GM23338 (cell line): Measurements from ENCODE around the gene MSN. TPM values are rescaled to one million over a fixed set of nuclear protein-coding genes. Genes with fewer than 3 reads are reported as not detected.
A peak's percentile ranks its signal among the peaks of the same experiment; 100 is the strongest.

Experiments used
- ATAC-seq: fragments of 200-7000 bp; cut with Tn5 transposase; 3 replicates; pipeline ENCODE4 v1.9.1; 2020
- DNase-seq: peaks from one replicate; pipeline ENCODE4 v3.0.0-alpha.2; 2015; ENCODE audit warnings: low spot score
- H2AFZ ChIP-seq: fragments of 200-600 bp; sonication (generic); 2 replicates; pipeline ENCODE4 v1.8.0; 2016; ENCODE audit warnings: antibody characterized with exemption, mild to moderate bottlenecking, moderate library complexity
- H3F3A ChIP-seq: fragments of 200-600 bp; sonication (generic); replicated peaks from 2 replicates; pipeline ENCODE4 v1.8.0; 2017; ENCODE audit warnings: antibody characterized with exemption, mixed run types, low read depth
- H3K27ac ChIP-seq: fragments of 200-600 bp; sonication (generic); 2 replicates; pipeline ENCODE4 v1.6.1; 2016; ENCODE audit warnings: low read depth
- H3K27me3 ChIP-seq: fragments of 200-600 bp; sonication (generic); 2 replicates; pipeline ENCODE4 v1.8.0; 2016; ENCODE audit warnings: mild to moderate bottlenecking, mixed run types, moderate library complexity; ENCODE audit not compliant: insufficient read depth
- H3K36me3 ChIP-seq: fragments of 200-600 bp; sonication (generic); 2 replicates; pipeline ENCODE4 v1.8.0; 2016; ENCODE audit warnings: mild to moderate bottlenecking; ENCODE audit not compliant: insufficient read depth
- H3K4me1 ChIP-seq: fragments of 200-600 bp; sonication (generic); 2 replicates; pipeline ENCODE4 v1.8.0; 2016; ENCODE audit warnings: mild to moderate bottlenecking, moderate library complexity; ENCODE audit not compliant: insufficient read depth
- H3K4me2 ChIP-seq: fragments of 200-600 bp; sonication (generic); 2 replicates; pipeline ENCODE4 v1.7.1; 2017; ENCODE audit warnings: mixed run types
- H3K4me3 ChIP-seq: fragments of 200-600 bp; sonication (generic); 2 replicates; pipeline ENCODE4 v1.6.1; 2016; ENCODE audit warnings: mixed run types
- H3K79me2 ChIP-seq: fragments of 200-600 bp; sonication (generic); replicated peaks from 2 replicates; pipeline ENCODE4 v1.8.0; 2017; ENCODE audit warnings: mild to moderate bottlenecking; ENCODE audit not compliant: insufficient read depth
- H3K9me2 ChIP-seq: fragments of 200-600 bp; sonication (generic); 2 replicates; pipeline ENCODE4 v1.8.0; 2017; ENCODE audit not compliant: insufficient read depth
- H4K20me1 ChIP-seq: fragments of 200-600 bp; sonication (generic); replicated peaks from 2 replicates; pipeline ENCODE4 v1.8.0; 2017; ENCODE audit warnings: mild to moderate bottlenecking; ENCODE audit not compliant: insufficient read depth
- H3K27ac Mint-ChIP-seq: 2 replicates; pipeline ENCODE4 v1.8.0; 2020; ENCODE audit warnings: inconsistent platforms, mild to moderate bottlenecking, moderate library complexity, mixed read lengths
- H3K27me3 Mint-ChIP-seq: 3 replicates; pipeline ENCODE4 v1.8.0; 2022; ENCODE audit warnings: low read depth, mild to moderate bottlenecking, moderate library complexity, mixed read lengths, inconsistent platforms; ENCODE audit not compliant: insufficient read depth, poor library complexity
- H3K36me3 Mint-ChIP-seq: 3 replicates; pipeline ENCODE4 v1.8.0; 2021; ENCODE audit warnings: low read depth, mild to moderate bottlenecking, inconsistent platforms, moderate library complexity, mixed read lengths
- H3K4me1 Mint-ChIP-seq: 3 replicates; pipeline ENCODE4 v1.8.0; 2020; ENCODE audit warnings: mild to moderate bottlenecking, inconsistent platforms, mixed read lengths
- H3K4me3 Mint-ChIP-seq: 3 replicates; pipeline ENCODE4 v1.8.0; 2021; ENCODE audit warnings: moderate library complexity, mild to moderate bottlenecking, inconsistent platforms, mixed read lengths
- H3K9me3 Mint-ChIP-seq: 3 replicates; pipeline ENCODE4 v1.8.0; 2020; ENCODE audit warnings: moderate library complexity, mild to moderate bottlenecking, inconsistent platforms, mixed read lengths
- CREB1 ChIP-seq: fragments of 250-450 bp; sonication (Bioruptor Pico); IDR thresholded peaks from 2 replicates; pipeline ENCODE4 v1.5.0; 2020; ENCODE audit warnings: low read depth, mild to moderate bottlenecking, moderate library complexity
- EZH2phosphoT487 ChIP-seq: fragments of 200-600 bp; sonication (generic); IDR thresholded peaks from one replicate; pipeline ENCODE4 v1.8.1; 2018; ENCODE audit warnings: antibody characterized with exemption; ENCODE audit not compliant: unreplicated experiment
- NANOG ChIP-seq: IDR thresholded peaks from 2 replicates; pipeline ENCODE4 v1.6.1; 2016; ENCODE audit warnings: antibody characterized with exemption, borderline replicate concordance
- STAT1 ChIP-seq: IDR thresholded peaks from one replicate; pipeline ENCODE4 v1.6.1; 2016; ENCODE audit warnings: antibody characterized with exemption; ENCODE audit not compliant: unreplicated experiment
- ZNF331 ChIP-seq: fragments of 250-450 bp; sonication (Bioruptor Pico); IDR thresholded peaks from 2 replicates; pipeline ENCODE4 v1.5.0; 2020; ENCODE audit warnings: low read depth, mild to moderate bottlenecking, moderate library complexity
- ZNF462 ChIP-seq: fragments of 250-450 bp; sonication (Bioruptor Pico); IDR thresholded peaks from 2 replicates; pipeline ENCODE4 v1.5.0; 2020; ENCODE audit warnings: mild to moderate bottlenecking, moderate library complexity
- polyA plus RNA-seq: library from polyadenylated mRNA; unstranded; fragments of >200 nt; fragmentation: Nextera tagmentation; extraction: Ambion mirVana; gene quantifications from 2 replicates; pipeline ENCODE4 v1.2.1, GENCODE V29; 2016
- total RNA-seq: library from RNA; depleted of rRNA; stranded (reverse); fragments of >200 nt; shearing (Covaris generic); gene quantifications from 2 replicates; pipeline ENCODE4 v1.2.3, GENCODE V29; 2014
- TF ChIP-seq, protein P1 (sequence below): IDR thresholded peaks from 2 replicates; pipeline ENCODE4 v1.6.1; 2016; ENCODE audit warnings: antibody characterized with exemption
- TF ChIP-seq, protein P2 (sequence below), 2 experiments: fragments of 200-600 bp in 1 of 2; sonication (generic) in 1 of 2; conservative IDR thresholded peaks; 2 replicates each; pipeline versions ENCODE4 v1.5.1 to v1.6.1; 2016 to 2017; ENCODE audit warnings: antibody characterized with exemption in 2 of 2, low read depth in 2 of 2, mild to moderate bottlenecking in 2 of 2, moderate library complexity in 1 of 2

Gene MSN
- total and polyA plus RNA-seq, 2 experiments from 2014 or later = 49.2 to 120 TPM

- no peaks in the 10 kb centered on the region for H3F3A ChIP-seq
- H3K27ac Mint-ChIP-seq = peak overlapping the region; percentile 39
- H3K4me1 ChIP-seq = peaks cover 4% of the 10 kb centered on the region; the same call in 1 of the 2 replicates
- no peaks in the 10 kb centered on the region for H3K27me3 ChIP-seq
- H3K4me3 Mint-ChIP-seq = no peak overlapping the region
- no peaks in the 10 kb centered on the region for H3K36me3 ChIP-seq
- H2AFZ ChIP-seq = no peak overlapping the region
- no peak overlapping the region for H3K4me2 ChIP-seq
- H3K36me3 Mint-ChIP-seq = peaks cover 6% of the 10 kb centered on the region; the same call in 2 of the 3 replicates
- DNase-seq (no peak), ATAC-seq (no peak)
- no peaks in the 10 kb centered on the region for H3K9me3 Mint-ChIP-seq
- H3K4me1 Mint-ChIP-seq = peaks cover 26% of the 10 kb centered on the region
- H3K4me3 ChIP-seq = no peak overlapping the region
- TF ChIP-seq, protein P1, sequence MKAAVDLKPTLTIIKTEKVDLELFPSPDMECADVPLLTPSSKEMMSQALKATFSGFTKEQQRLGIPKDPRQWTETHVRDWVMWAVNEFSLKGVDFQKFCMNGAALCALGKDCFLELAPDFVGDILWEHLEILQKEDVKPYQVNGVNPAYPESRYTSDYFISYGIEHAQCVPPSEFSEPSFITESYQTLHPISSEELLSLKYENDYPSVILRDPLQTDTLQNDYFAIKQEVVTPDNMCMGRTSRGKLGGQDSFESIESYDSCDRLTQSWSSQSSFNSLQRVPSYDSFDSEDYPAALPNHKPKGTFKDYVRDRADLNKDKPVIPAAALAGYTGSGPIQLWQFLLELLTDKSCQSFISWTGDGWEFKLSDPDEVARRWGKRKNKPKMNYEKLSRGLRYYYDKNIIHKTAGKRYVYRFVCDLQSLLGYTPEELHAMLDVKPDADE = no peak
- TF ChIP-seq NANOG (no peak), STAT1 (no peak), EZH2phosphoT487 (no peak), CREB1 (CRISPR knock-in tag) (no peak), ZNF331 (no peak), ZNF462 (CRISPR knock-in tag) (no peak)
- TF ChIP-seq, protein P2, sequence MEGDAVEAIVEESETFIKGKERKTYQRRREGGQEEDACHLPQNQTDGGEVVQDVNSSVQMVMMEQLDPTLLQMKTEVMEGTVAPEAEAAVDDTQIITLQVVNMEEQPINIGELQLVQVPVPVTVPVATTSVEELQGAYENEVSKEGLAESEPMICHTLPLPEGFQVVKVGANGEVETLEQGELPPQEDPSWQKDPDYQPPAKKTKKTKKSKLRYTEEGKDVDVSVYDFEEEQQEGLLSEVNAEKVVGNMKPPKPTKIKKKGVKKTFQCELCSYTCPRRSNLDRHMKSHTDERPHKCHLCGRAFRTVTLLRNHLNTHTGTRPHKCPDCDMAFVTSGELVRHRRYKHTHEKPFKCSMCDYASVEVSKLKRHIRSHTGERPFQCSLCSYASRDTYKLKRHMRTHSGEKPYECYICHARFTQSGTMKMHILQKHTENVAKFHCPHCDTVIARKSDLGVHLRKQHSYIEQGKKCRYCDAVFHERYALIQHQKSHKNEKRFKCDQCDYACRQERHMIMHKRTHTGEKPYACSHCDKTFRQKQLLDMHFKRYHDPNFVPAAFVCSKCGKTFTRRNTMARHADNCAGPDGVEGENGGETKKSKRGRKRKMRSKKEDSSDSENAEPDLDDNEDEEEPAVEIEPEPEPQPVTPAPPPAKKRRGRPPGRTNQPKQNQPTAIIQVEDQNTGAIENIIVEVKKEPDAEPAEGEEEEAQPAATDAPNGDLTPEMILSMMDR (conservative IDR thresholded peaks at IDR 0.05; ENCODE audit: low read depth in 2 of 2) = no peak
- H3K27ac ChIP-seq = no peak overlapping the region
- peaks cover 92% of the 10 kb centered on the region for H3K79me2 ChIP-seq
- no peaks in the 10 kb centered on the region; the same call in 1 of the 2 replicates for H4K20me1 ChIP-seq
- no peaks in the 10 kb centered on the region for H3K9me2 ChIP-seq
- no peaks in the 10 kb centered on the region for H3K27me3 Mint-ChIP-seq
Measured at GRCh38 chrX:65674204-65674893, 6.9 kb downstream of the MSN start.
